G401 (cell line): ENCODE data around the gene ZBTB49. TPM values are rescaled to one million over a fixed set of nuclear protein-coding genes. Genes with fewer than 3 reads are reported as not detected.

ENCODE experiments used
- total RNA-seq: library from RNA; depleted of rRNA; stranded (reverse); fragments of >200 nt; shearing (Covaris generic); gene quantifications from 2 replicates; pipeline ENCODE4 v1.2.3, GENCODE V29; 2014; rRNA removed

Gene ZBTB49
- total RNA-seq, 1 experiment from 2014 or later, result 3.8 TPM

Other genes starting within 250 kb of the ZBTB49 start
- gene OTOP1, start 63.3 kb upstream of the ZBTB49 start, total RNA-seq, result not detected in 2 replicates
- gene TMEM128, start 42.0 kb upstream of the ZBTB49 start, total RNA-seq, result 51.1 and 89.3 TPM in 2 replicates
- gene LYAR, start 97 bp upstream of the ZBTB49 start, total RNA-seq, result 47.3 and 58.7 TPM in 2 replicates
- gene NSG1, start 96.9 kb downstream of the ZBTB49 start, total RNA-seq, result 33.8 and 37.9 TPM in 2 replicates